ENCODE measurements around the gene DGKZ. TPM values are rescaled to one million over a fixed set of nuclear protein-coding genes. Genes with fewer than 3 reads are reported as not detected.

DGKZ gene
- polyA plus RNA-seq, 3 donors = 30.4 to 217 (median 33.4) TPM

- Histone ChIP-seq H3K27ac (ENCODE audit: low read depth in 1 of 2, low read length in 2 of 2) (no peak overlapping the region), H3K9ac (ENCODE audit: insufficient read depth, low read length, poor library complexity, severe bottlenecking) (no peak overlapping the region), H3K4me2 (replicated peaks; ENCODE audit: extremely low read depth, low read length, poor library complexity, severe bottlenecking) (no peak overlapping the region), H3K4me3 (replicated peaks in 1 of 3; ENCODE audit: low read depth in 2 of 3, low read length in 3 of 3) (no peak overlapping the region), H4K20me1 (ENCODE audit: insufficient read depth, low read length) (no peaks in the 10 kb centered on the region), H3K9me3 (replicated peaks in 1 of 2; ENCODE audit: control insufficient read depth in 1 of 2, insufficient read depth in 1 of 2, low read length in 2 of 2) (no peaks in the 10 kb centered on the region), H3K27me3 (ENCODE audit: control insufficient read depth in 2 of 2, insufficient read depth in 2 of 2, low read length in 2 of 2) (no peaks in the 10 kb centered on the region), H3K36me3 (replicated peaks in 1 of 2; ENCODE audit: control insufficient read depth in 1 of 2, insufficient read depth in 2 of 2, low read length in 2 of 2) (no peaks in the 10 kb centered on the region), H3K79me2 (ENCODE audit: insufficient read depth, low read length) (no peaks in the 10 kb centered on the region), H3K4me1 (ENCODE audit: control insufficient read depth in 1 of 2, insufficient read depth in 2 of 2, low read length in 2 of 2) (peaks cover 29 to 42% of the 10 kb centered on the region in 2 donors), H2AFZ (ENCODE audit: insufficient read depth, low read depth, low read length, poor library complexity, severe bottlenecking) (no peak overlapping the region)
- Mint-ChIP-seq H3K4me1 (peaks cover 31% of the 10 kb centered on the region), H3K36me3 (no peaks in the 10 kb centered on the region), H3K27ac (no peak overlapping the region), H3K9me3 (no peaks in the 10 kb centered on the region), H3K4me3 (no peak overlapping the region), H3K27me3 (ENCODE audit: low read depth in 3 of 3) (peaks cover 0 to 7% (median 6%) of the 10 kb centered on the region in 3 donors)
- no peak for TF ChIP-seq CTCF (IDR thresholded peaks at IDR 0.05)
- no peak for DNase-seq
- intact Hi-C loops (cut with micrococcal nuclease) = loop anchor here (2.0 to 5.0 kb wide), 3 partner anchors 71 to 343 kb away; no protein-coding TSS in a partner anchor
- 85% methylated on average over 13 of the region's 14 CpGs for WGBS (ENCODE audit: insufficient coverage)
These were observed 39.4 kb upstream of the DGKZ start for GRCh38 chr11:46307785-46308341.

- no peaks in the 10 kb centered on the region for H3K9me3 ChIP-seq (replicated peaks in 1 of 2; ENCODE audit: control insufficient read depth in 1 of 2, insufficient read depth in 1 of 2, low read length in 2 of 2)
- Mint-ChIP-seq H3K9me3 (no peaks in the 10 kb centered on the region), H3K36me3 (no peaks in the 10 kb centered on the region), H3K27ac (peak overlapping the region in 2 of 7 donors; percentile 5 to 40), H3K4me3 (peak overlapping the region in 1 of 2 donors; percentile 15), H3K4me1 (peaks cover 26% of the 10 kb centered on the region), H3K27me3 (ENCODE audit: low read depth in 3 of 3) (peaks cover 0 to 7% (median 6%) of the 10 kb centered on the region in 3 donors)
- 50% methylated on average over 7 of the region's 12 CpGs for WGBS (ENCODE audit: insufficient coverage)
- H3K4me1 ChIP-seq (ENCODE audit: control insufficient read depth in 1 of 2, insufficient read depth in 2 of 2, low read length in 2 of 2) = peaks cover 19 to 33% of the 10 kb centered on the region in 2 donors
- peak overlapping the region; percentile 29 for H3K4me2 ChIP-seq (replicated peaks; ENCODE audit: extremely low read depth, low read length, poor library complexity, severe bottlenecking)
- H3K27me3 ChIP-seq (ENCODE audit: control insufficient read depth in 2 of 2, insufficient read depth in 2 of 2, low read length in 2 of 2) = no peaks in the 10 kb centered on the region
- no peak overlapping the region for H3K9ac ChIP-seq (ENCODE audit: insufficient read depth, low read length, poor library complexity, severe bottlenecking)
- H3K27ac ChIP-seq (ENCODE audit: low read depth in 1 of 2, low read length in 2 of 2) = no peak overlapping the region
- DNase-seq = peak; percentile 59 to 66 (median 65)
- TF ChIP-seq CTCF (IDR thresholded peaks at IDR 0.05) = peak; percentile 97
- no peak overlapping the region for H3K4me3 ChIP-seq (replicated peaks in 1 of 3; ENCODE audit: low read depth in 2 of 3, low read length in 3 of 3)
- H2AFZ ChIP-seq (ENCODE audit: insufficient read depth, low read depth, low read length, poor library complexity, severe bottlenecking) = no peak overlapping the region
- intact Hi-C loops (cut with micrococcal nuclease) = loop anchor here (2.0 to 5.0 kb wide), 3 partner anchors 72 to 344 kb away; no protein-coding TSS in a partner anchor
- no peaks in the 10 kb centered on the region for H3K79me2 ChIP-seq (ENCODE audit: insufficient read depth, low read length)
- H4K20me1 ChIP-seq (ENCODE audit: insufficient read depth, low read length) = no peaks in the 10 kb centered on the region
- no peaks in the 10 kb centered on the region for H3K36me3 ChIP-seq (replicated peaks in 1 of 2; ENCODE audit: control insufficient read depth in 1 of 2, insufficient read depth in 2 of 2, low read length in 2 of 2)
These were observed 38.4 kb upstream of the DGKZ start for GRCh38 chr11:46308631-46309419.

Data from CD14-positive monocyte (primary cell).